HG03378 (cell line): ENCODE results near the gene EMB.
"Not testable (repeated sequence)": the region's sequence is repeated elsewhere in the genome, so short reads cannot be mapped to it uniquely, and the experiment has no call there.

ENCODE experiments used
- ATAC-seq: cut with Tn5 transposase; IDR thresholded peaks from one replicate; pipeline ENCODE4 v1.9.1; 2021; ENCODE audit warnings: mild to moderate bottlenecking, moderate library complexity; ENCODE audit not compliant: unreplicated experiment

EMB gene

DNA sequence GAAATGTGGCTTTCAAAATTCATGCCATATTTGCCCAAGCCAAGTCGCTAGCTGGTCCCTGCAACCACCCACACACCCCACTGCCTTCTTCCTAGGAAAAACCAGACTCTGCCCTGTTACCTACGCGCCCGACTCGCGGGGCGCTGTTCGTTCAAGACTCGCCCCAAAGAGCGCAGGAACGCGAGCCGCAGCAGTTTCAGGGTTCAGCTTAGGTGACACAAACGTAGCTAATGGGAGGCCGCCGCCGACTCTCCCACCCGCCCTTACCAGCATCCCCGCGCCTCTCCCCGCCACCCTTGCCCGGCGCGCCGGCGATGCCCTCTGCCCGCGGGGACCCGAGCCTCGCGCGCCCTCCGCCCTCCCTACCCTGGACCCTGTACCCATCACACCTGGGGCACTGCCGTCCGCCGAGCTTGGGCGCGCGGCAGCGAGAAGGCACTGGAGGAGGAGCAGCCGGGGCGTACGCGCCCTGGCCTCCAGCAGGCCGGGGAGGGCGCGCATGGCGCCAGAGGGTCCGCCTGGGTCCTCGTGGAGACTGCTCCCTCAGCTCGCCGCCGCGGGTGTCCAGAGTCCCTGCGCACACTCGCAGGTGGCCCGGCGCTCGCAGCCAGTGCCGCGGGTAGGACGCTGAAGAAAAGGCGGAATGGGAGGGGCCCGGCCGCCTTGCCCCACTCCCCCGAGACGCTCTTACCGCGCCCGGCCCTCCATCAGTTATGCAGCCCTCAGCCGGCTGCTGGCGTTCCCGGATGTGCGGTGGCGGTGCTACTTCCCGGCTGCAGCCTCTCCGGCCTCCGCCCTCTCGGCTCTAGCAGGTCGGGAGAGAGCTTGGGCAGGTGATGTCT, at the start of gene EMB:
EMB (minus strand) TSS at position 638 of the 842 bp plus-strand sequence; CDS start at position 501, 137 bp downstream.
- ATAC-seq, result peak; percentile 57

GRCh38 chr5:50489491-50489890, 48.4 kb upstream of the EMB start:
- ATAC-seq, result not testable (repeated sequence)

- ATAC-seq, result not testable (repeated sequence)
Observed at GRCh38 chr5:50478790-50479189, 37.7 kb upstream of the EMB start.

GRCh38 chr5:50476549-50476948, 35.5 kb upstream of the EMB start:
- peak; percentile 97 for ATAC-seq

- not testable (repeated sequence) for ATAC-seq
Observed at GRCh38 chr5:50465015-50465414, 23.9 kb upstream of the EMB start.

GRCh38 chr5:50463726-50464125, 22.6 kb upstream of the EMB start:
- no peak for ATAC-seq

DNA sequence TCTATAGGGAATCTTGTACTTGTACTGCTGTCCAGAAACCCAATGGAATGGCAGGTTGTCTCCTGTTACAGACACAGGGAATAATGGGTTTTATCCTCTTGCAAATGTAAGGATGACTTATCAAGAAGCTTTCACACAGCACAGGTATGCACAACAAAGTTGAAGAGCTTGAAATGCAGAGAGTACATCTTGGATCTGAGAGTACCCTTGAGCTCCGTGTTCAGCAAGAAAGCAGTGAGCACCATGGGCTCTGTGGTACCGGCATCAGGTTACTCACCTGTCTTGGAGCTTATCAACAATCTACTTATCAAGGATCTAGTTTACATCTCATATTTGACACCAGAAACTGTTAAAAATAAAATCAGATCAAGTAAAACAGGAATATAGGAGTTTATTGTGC, 22.0 kb upstream of the EMB start:
- ATAC-seq, result no peak

GRCh38 chr5:50462579-50462978, 21.5 kb upstream of the EMB start:
- not testable (repeated sequence) for ATAC-seq

DNA sequence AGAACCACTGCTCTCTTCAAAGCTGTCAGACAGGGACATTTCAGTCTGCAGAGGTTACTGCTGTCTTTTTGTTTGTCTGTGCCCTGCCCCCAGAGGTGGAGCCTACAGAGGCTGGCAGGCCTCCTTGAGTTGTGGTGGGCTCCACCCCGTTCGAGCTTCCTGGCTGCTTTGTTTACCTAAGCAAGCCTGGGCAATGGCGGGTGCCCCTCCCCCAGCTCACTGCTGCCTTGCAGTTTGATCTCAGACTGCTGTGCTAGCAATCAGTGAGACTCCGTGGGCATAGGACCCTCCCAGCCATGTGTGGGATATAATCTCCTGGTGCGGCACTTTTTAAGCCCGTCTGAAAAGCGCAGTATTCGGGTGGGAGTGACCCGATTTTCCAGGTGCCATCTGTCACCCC, 17.3 kb upstream of the EMB start:
- ATAC-seq, result not testable (repeated sequence)

- ATAC-seq, result not testable (repeated sequence)
Observed at GRCh38 chr5:50449241-50449640, 8.2 kb upstream of the EMB start.

DNA sequence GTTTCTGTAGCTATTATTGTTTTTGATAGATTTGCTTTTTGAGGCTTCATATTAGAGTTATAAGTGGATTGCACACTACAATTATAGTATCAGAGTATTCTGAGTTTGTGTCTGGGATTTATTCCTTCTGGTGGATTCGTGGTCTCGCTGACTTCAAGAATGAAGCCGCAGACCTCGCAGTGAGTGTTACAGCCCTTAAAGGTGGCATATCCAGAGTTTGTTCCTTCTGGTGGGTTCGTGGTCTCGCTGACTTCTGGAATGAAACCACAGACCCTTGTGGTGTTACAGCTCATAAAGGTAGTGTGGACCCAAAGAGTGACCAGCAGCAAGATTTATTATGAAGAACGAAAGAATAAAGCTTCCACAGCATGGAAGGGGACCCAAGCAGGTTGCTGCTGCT, 6.9 kb upstream of the EMB start:
- no peak for ATAC-seq

DNA sequence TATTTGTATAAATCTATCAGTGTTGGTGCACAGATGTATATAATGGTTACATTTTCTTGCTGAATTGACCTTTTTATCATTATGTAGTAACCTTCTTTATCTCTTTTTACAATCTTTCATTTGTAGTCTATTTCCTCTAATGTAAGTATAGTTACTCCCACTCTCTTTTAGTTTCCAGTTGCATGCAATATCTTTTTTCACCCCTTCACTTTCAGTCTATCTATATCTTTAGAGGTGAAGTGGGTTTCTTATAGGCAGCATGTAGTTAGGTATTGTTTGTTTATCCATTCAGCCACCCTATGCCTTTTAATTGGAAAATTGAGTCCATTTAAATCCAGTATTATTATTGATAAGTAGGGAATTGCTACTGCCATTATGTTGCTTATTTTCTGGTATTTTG, 6.1 kb upstream of the EMB start:
- ATAC-seq, result no peak

DNA sequence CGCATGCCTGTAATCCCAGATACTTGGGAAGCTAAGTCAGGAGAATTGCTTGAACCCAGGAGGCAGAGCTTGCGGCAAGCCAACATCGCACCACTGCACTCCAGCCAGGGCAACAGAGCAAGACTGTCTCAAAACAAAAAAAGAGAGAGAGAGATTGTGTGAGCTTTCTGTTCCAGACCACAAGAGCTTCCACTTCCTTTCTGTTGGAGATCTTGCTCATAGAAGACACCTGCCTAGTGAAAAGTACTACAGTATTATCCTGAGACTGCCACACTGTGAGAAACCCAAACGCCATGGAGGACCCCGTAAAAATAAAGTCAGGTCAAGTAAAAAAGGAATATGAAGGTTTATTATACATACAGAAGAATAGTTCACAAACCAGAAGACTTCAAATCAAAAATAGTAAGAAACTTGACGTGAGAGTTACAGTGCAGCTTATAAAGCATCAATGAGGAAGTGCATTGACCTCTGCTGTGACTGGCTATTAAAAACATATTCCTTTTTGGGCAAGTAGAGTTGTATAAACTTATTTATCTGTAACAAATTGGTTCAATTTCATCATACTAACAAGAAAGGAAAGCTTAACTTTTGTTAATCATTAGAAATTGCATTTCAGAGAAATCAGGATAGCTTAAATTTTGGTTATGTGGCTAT, 4.3 kb upstream of the EMB start:
- ATAC-seq, result peak; percentile 79

DNA sequence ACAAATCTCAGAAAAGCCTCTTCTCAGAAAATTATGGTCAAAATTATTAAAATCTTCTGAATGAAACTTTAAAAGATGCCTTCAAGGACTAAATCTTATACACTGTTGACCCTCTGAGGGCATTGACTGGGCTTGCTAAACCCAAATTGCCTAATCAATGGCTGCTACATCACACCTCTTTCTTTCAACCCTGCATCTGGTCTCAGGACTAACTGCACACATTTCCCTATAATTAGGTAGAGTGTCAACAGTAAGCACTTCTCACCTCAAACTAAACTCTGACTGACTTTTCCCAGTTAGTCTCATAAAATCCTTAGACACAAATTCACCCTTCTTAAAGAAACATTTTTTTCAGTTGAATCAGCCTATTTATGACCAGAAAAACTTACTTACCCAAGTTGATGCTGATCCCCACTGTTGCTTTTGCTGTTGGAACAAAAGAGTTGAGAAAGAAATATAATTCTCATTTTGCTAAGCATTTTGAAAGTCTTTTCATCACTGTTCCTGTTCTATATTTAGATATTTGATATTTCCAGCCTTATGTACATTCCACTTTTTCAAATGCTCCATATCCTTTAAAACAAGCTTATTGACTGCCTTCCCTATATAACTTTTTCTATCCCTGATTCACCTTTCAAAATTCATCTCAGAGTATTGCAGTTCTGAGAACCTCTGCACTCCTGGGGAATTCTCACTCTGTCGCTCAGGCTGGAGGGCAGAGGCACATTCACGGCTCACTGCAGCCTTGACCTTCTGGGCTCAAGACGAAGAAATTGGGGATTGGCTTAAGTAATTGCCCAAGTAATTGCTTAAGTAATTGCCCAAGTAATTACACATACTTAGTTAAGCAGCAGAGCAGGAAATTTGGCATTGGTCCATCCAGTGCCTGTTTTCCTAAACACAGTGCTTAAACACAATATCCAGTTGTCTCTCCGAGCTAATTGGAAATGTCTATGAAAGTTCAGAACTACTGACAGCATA, 1.8 kb upstream of the EMB start:
- not testable (repeated sequence) for ATAC-seq

DNA sequence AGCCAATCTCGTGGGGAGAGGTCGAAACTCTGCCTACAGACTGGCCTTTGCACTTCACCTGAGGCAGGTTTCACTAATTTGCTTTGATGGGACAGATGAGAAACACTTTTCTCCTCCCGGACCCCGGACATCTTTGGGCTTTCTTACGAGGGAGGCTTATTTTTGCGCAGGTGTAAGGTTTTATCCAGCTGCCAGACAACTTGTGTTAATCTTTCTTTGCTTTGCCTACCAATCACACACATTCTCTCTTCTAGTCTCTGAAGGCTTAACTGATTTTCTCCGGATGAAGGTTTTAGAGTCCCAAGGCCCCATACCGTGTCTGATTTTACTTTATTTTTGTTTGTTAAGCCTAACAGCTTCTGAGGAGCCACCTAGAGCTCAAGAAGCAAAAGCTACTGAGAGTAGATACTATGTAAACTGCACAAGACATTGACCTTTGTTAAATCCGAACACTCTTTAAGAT, 436 bp upstream of the EMB start:
- no peak for ATAC-seq

DNA sequence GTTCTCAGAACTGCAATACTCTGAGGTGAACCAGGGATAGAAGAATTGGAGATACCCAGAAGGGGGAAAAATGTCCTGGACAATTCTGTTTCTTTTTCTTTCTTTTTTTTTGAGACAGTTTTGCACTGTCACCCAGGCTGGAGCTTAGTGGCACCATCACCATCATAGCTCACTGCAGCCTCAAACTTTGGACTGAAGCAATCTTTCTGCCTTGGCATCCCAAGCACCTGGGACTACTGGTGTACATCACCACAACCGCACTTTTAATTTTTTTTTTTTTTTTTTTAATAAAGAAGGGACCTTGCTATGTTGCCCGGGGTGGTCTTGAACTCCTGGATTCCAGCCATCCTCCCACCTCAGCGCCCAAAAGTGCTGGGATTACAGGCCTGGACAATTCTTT, 1.9 kb downstream of the EMB start:
- no peak for ATAC-seq

DNA sequence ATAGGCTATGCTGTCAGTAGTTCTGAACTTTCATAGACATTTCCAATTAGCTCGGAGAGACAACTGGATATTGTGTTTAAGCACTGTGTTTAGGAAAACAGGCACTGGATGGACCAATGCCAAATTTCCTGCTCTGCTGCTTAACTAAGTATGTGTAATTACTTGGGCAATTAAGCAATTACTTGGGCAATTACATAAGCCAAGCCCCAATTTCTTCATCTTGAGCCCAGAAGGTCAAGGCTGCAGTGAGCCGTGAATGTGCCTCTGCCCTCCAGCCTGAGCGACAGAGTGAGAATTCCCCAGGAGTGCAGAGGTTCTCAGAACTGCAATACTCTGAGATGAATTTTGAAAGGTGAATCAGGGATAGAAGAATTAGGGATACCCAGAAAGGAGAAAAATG, 3.0 kb downstream of the EMB start:
- not testable (repeated sequence) for ATAC-seq

- peak; percentile 49 for ATAC-seq
Observed at GRCh38 chr5:50435168-50435567, 5.9 kb downstream of the EMB start.

GRCh38 chr5:50431133-50431904, 9.8 kb downstream of the EMB start:
- not testable (repeated sequence) for ATAC-seq
